ENCODE data around the gene PRLR. TPM values are rescaled to one million over a fixed set of nuclear protein-coding genes. Genes with fewer than 3 reads are reported as not detected.

PRLR gene
- total and polyA plus RNA-seq, 4 donors, result 3.5 to 44.5 (median 14.3) TPM

- Histone ChIP-seq H3K36me3 (ENCODE audit: control insufficient read depth in 4 of 4, insufficient read depth in 3 of 4, low read depth in 1 of 4, low read length in 3 of 4) (no peaks in the 10 kb centered on the region), H3K4me3 (ENCODE audit: low read depth in 1 of 3, low read length in 3 of 3) (no peak overlapping the region), H3K9me3 (ENCODE audit: control insufficient read depth in 4 of 4, low read length in 3 of 4) (no peaks in the 10 kb centered on the region), H3K9ac (ENCODE audit: low read depth in 1 of 2, low read length in 2 of 2) (no peak overlapping the region), H3K27me3 (ENCODE audit: control insufficient read depth in 4 of 4, insufficient read depth in 4 of 4, low read length in 3 of 4) (no peaks in the 10 kb centered on the region), H3K4me1 (ENCODE audit: control insufficient read depth in 4 of 4, insufficient read depth in 4 of 4, low read length in 3 of 4) (no peaks in the 10 kb centered on the region), H3K27ac (ENCODE audit: low read depth in 1 of 2, low read length in 2 of 2) (no peak overlapping the region)
- TF ChIP-seq, protein P1, sequence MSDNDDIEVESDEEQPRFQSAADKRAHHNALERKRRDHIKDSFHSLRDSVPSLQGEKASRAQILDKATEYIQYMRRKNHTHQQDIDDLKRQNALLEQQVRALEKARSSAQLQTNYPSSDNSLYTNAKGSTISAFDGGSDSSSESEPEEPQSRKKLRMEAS (IDR thresholded peaks at IDR 0.05), result no peak
- no peak for TF ChIP-seq RXRA (IDR thresholded peaks at IDR 0.05)
- TF ChIP-seq RAD21 (IDR thresholded peaks at IDR 0.05), result no peak
- no peak for TF ChIP-seq TAF1 (conservative IDR thresholded peaks at IDR 0.05)
- TF ChIP-seq NR2F2 (IDR thresholded peaks at IDR 0.05), result no peak
- no peak for TF ChIP-seq CTCF (IDR thresholded peaks at IDR 0.05; ENCODE audit: low read depth, low read length, missing input control)
- TF ChIP-seq, protein P2, sequence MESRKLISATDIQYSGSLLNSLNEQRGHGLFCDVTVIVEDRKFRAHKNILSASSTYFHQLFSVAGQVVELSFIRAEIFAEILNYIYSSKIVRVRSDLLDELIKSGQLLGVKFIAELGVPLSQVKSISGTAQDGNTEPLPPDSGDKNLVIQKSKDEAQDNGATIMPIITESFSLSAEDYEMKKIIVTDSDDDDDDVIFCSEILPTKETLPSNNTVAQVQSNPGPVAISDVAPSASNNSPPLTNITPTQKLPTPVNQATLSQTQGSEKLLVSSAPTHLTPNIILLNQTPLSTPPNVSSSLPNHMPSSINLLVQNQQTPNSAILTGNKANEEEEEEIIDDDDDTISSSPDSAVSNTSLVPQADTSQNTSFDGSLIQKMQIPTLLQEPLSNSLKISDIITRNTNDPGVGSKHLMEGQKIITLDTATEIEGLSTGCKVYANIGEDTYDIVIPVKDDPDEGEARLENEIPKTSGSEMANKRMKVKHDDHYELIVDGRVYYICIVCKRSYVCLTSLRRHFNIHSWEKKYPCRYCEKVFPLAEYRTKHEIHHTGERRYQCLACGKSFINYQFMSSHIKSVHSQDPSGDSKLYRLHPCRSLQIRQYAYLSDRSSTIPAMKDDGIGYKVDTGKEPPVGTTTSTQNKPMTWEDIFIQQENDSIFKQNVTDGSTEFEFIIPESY (IDR thresholded peaks at IDR 0.05), result no peak
- no peak for TF ChIP-seq GABPA (IDR thresholded peaks at IDR 0.05 in 1 of 2, conservative IDR thresholded peaks at IDR 0.05 in 1 of 2)
- no peak for TF ChIP-seq SP1 (IDR thresholded peaks at IDR 0.05)
- no peak for TF ChIP-seq YY1 (IDR thresholded peaks at IDR 0.05)
- no peak for DNase-seq (ENCODE audit: low spot score)
Measured at GRCh38 chr5:35220967-35221366, 9.3 kb downstream of the PRLR start.

- Histone ChIP-seq H3K9ac (ENCODE audit: low read depth in 1 of 2, low read length in 2 of 2) (no peak overlapping the region), H3K9me3 (ENCODE audit: control insufficient read depth in 4 of 4, low read length in 3 of 4) (no peaks in the 10 kb centered on the region), H3K36me3 (ENCODE audit: control insufficient read depth in 4 of 4, insufficient read depth in 3 of 4, low read depth in 1 of 4, low read length in 3 of 4) (no peaks in the 10 kb centered on the region), H3K27me3 (ENCODE audit: control insufficient read depth in 4 of 4, insufficient read depth in 4 of 4, low read length in 3 of 4) (no peaks in the 10 kb centered on the region), H3K27ac (ENCODE audit: low read depth in 1 of 2, low read length in 2 of 2) (no peak overlapping the region), H3K4me3 (ENCODE audit: low read depth in 1 of 3, low read length in 3 of 3) (no peak overlapping the region), H3K4me1 (ENCODE audit: control insufficient read depth in 4 of 4, insufficient read depth in 4 of 4, low read length in 3 of 4) (no peaks in the 10 kb centered on the region)
- no peak for DNase-seq (ENCODE audit: low spot score)
- WGBS, result 97% methylated on average over 4 of the region's 4 CpGs
- TF ChIP-seq NR2F2 (IDR thresholded peaks at IDR 0.05) (no peak), FOXA1 (IDR thresholded peaks at IDR 0.05) (no peak), JUND (IDR thresholded peaks at IDR 0.05) (no peak), SP1 (IDR thresholded peaks at IDR 0.05) (no peak), TAF1 (conservative IDR thresholded peaks at IDR 0.05) (no peak), REST (IDR thresholded peaks at IDR 0.05) (no peak), RAD21 (IDR thresholded peaks at IDR 0.05) (no peak), GABPA (IDR thresholded peaks at IDR 0.05 in 1 of 2, conservative IDR thresholded peaks at IDR 0.05 in 1 of 2) (no peak), HNF4A (conservative IDR thresholded peaks at IDR 0.05) (no peak), FOXA2 (IDR thresholded peaks at IDR 0.05) (no peak), RXRA (IDR thresholded peaks at IDR 0.05) (no peak), HNF4G (IDR thresholded peaks at IDR 0.05) (no peak), EGR1 (IDR thresholded peaks at IDR 0.05; ENCODE audit: low read depth in 2 of 2) (no peak), CTCF (IDR thresholded peaks at IDR 0.05; ENCODE audit: low read depth, low read length, missing input control) (no peak), ATF3 (IDR thresholded peaks at IDR 0.05) (no peak)
- TF ChIP-seq, protein P1 (IDR thresholded peaks at IDR 0.05), result no peak
- TF ChIP-seq, protein P2 (IDR thresholded peaks at IDR 0.05), result no peak
Measured at GRCh38 chr5:35218981-35219380, 11.3 kb downstream of the PRLR start.

All from liver (tissue), 9 donors.